ENCODE measurements around the gene TAB2. TPM values are rescaled to one million over a fixed set of nuclear protein-coding genes. Genes with fewer than 3 reads are reported as not detected.

Gene TAB2
- total and polyA plus RNA-seq, 9 of the 15 experiments (the other 6 are each of a cell fraction or from before 2014, with no cell fraction given), result 9.1 to 38.3 (median 18.6) TPM

DNA sequence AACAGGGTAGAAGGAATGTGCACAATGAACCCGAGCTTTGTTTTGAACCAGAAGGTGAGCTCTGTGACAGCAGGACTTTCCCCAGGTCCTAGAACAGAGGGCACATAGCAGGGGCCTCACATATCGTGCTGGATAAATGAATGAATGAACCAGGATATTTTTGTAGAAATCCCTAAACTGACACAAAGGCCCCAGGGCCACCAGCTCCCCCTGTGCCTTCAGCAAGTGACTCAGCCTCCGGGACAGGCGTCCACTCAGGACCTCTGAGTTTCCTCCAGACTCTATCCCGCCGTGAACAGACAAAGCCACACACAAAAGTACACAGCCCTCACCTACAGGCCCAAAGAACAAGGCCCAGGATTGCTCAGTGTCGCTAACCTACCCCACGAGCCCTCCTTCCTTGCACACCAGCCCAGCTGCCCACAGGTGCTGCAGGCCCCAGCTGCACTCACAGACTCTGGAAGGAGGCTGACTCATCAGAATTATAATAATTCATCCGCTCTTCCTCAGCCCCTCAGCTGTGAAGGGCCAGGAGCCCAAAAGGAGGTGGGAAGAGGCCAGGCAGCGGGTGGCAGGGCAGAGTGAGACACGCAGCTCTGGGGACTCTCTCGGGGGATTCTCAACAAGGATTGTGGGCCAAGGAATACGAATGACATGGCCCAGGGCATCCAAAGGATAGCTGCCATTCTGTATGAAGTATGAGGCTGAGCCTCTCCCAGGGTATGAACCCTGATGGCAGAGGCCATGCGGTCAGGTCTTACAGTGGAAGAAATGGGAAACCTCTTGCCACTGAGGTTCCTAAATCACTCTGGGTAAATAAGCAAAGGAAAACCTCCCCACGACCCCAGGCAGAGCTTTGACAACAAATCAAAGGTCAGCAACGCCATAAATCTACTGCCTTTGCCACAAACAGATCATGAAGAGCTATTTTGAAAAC lies 123.5 kb downstream of the TAB2 start:
- in situ Hi-C loops (cut with MboI), result loop anchor here (25.0 kb wide), 1 partner anchor 879 kb away; no protein-coding TSS in a partner anchor
- no peak for FAIRE-seq
- peak; percentile 88 for TF ChIP-seq ZNF316 (IDR thresholded peaks at IDR 0.05)
- TF ChIP-seq MAFG (tag; conservative IDR thresholded peaks at IDR 0.05), result peak; percentile 74
- no peak for TF ChIP-seq GATA2 (CRISPR knock-in tag; IDR thresholded peaks at IDR 0.05)
- peak; percentile 6 for TF ChIP-seq MEIS2 (IDR thresholded peaks at IDR 0.05; ENCODE audit: partially characterized antibody)
- TF ChIP-seq, protein P1, sequence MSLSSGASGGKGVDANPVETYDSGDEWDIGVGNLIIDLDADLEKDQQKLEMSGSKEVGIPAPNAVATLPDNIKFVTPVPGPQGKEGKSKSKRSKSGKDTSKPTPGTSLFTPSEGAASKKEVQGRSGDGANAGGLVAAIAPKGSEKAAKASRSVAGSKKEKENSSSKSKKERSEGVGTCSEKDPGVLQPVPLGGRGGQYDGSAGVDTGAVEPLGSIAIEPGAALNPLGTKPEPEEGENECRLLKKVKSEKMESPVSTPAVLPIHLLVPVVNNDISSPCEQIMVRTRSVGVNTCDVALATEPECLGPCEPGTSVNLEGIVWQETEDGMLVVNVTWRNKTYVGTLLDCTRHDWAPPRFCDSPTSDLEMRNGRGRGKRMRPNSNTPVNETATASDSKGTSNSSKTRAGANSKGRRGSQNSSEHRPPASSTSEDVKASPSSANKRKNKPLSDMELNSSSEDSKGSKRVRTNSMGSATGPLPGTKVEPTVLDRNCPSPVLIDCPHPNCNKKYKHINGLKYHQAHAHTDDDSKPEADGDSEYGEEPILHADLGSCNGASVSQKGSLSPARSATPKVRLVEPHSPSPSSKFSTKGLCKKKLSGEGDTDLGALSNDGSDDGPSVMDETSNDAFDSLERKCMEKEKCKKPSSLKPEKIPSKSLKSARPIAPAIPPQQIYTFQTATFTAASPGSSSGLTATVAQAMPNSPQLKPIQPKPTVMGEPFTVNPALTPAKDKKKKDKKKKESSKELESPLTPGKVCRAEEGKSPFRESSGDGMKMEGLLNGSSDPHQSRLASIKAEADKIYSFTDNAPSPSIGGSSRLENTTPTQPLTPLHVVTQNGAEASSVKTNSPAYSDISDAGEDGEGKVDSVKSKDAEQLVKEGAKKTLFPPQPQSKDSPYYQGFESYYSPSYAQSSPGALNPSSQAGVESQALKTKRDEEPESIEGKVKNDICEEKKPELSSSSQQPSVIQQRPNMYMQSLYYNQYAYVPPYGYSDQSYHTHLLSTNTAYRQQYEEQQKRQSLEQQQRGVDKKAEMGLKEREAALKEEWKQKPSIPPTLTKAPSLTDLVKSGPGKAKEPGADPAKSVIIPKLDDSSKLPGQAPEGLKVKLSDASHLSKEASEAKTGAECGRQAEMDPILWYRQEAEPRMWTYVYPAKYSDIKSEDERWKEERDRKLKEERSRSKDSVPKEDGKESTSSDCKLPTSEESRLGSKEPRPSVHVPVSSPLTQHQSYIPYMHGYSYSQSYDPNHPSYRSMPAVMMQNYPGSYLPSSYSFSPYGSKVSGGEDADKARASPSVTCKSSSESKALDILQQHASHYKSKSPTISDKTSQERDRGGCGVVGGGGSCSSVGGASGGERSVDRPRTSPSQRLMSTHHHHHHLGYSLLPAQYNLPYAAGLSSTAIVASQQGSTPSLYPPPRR (CRISPR knock-in tag; IDR thresholded peaks at IDR 0.05; ENCODE audit: borderline replicate concordance), result no peak
- no peak for TF ChIP-seq FOS (IDR thresholded peaks at IDR 0.05; ENCODE audit: extremely low read depth, insufficient read length)
- no peak for TF ChIP-seq E2F3 (CRISPR knock-in tag; IDR thresholded peaks at IDR 0.05)
- TF ChIP-seq, protein P2, sequence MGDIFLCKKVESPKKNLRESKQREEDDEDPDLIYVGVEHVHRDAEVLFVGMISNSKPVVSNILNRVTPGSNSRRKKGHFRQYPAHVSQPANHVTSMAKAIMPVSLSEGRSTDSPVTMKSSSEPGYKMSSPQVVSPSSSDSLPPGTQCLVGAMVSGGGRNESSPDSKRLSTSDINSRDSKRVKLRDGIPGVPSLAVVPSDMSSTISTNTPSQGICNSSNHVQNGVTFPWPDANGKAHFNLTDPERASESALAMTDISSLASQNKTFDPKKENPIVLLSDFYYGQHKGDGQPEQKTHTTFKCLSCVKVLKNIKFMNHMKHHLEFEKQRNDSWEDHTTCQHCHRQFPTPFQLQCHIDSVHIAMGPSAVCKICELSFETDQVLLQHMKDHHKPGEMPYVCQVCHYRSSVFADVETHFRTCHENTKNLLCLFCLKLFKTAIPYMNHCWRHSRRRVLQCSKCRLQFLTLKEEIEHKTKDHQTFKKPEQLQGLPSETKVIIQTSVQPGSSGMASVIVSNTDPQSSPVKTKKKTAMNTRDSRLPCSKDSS (IDR thresholded peaks at IDR 0.05; ENCODE audit: low read depth, partially characterized antibody), result no peak
- TF ChIP-seq NCOA6 (IDR thresholded peaks at IDR 0.05), result no peak
- TF ChIP-seq MAFK (IDR thresholded peaks at IDR 0.05; ENCODE audit: low read length), result peak; percentile 27; the same call in 1 of the 2 replicates
- TF ChIP-seq, protein P3, sequence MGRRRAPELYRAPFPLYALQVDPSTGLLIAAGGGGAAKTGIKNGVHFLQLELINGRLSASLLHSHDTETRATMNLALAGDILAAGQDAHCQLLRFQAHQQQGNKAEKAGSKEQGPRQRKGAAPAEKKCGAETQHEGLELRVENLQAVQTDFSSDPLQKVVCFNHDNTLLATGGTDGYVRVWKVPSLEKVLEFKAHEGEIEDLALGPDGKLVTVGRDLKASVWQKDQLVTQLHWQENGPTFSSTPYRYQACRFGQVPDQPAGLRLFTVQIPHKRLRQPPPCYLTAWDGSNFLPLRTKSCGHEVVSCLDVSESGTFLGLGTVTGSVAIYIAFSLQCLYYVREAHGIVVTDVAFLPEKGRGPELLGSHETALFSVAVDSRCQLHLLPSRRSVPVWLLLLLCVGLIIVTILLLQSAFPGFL (CRISPR knock-in tag; IDR thresholded peaks at IDR 0.05), result no peak
- TF ChIP-seq C11orf30 (IDR thresholded peaks at IDR 0.05; ENCODE audit: low read depth), result peak; percentile 85
- no peak for TF ChIP-seq XRCC5 (IDR thresholded peaks at IDR 0.05; ENCODE audit: low read depth, low read length)
- no peak for TF ChIP-seq ZNF444 (CRISPR knock-in tag; IDR thresholded peaks at IDR 0.05)
- TF ChIP-seq SETDB1 (IDR thresholded peaks at IDR 0.05; ENCODE audit: low read length), result no peak

More for the DNA sequence above, 123.5 kb downstream of the TAB2 start:
- ChIA-PET CTCF (ENCODE audit: low intra/inter-chr PET ratio) (no interaction called here), POLR2A (interaction anchor here (0.6 to 1.5 kb wide), 3 partner anchors 9 to 473 kb away, joined by 3 to 4 read pairs (median 3); no protein-coding TSS in a partner anchor)
- ATAC-seq, result peak; percentile 42
- Histone ChIP-seq H3K79me2 (ENCODE audit: control insufficient read depth, insufficient read depth, low read length) (no peaks in the 10 kb centered on the region), H3K36me3 (ENCODE audit: control insufficient read depth, insufficient read depth, low read length) (no peaks in the 10 kb centered on the region), H3K9ac (ENCODE audit: insufficient read depth in 1 of 2, low read depth in 2 of 2, low read length in 2 of 2) (no peak overlapping the region), H3K27me3 (ENCODE audit: control insufficient read depth in 2 of 2, insufficient read depth in 2 of 2, low read length in 2 of 2) (peaks cover 22 to 67% of the 10 kb centered on the region in 2 experiments), H3K4me3 (no peak overlapping the region), H3K4me1 (replicated peaks in 1 of 2; ENCODE audit: control insufficient read depth in 2 of 2, insufficient read depth in 2 of 2, low read length in 2 of 2) (no peaks in the 10 kb centered on the region), H4K20me1 (replicated peaks; ENCODE audit: control insufficient read depth, insufficient read depth, low read length) (no peaks in the 10 kb centered on the region), H3K9me1 (ENCODE audit: control insufficient read depth, insufficient read depth, low read length) (no peaks in the 10 kb centered on the region), H3K27ac (ENCODE audit: extremely low read depth, low read depth, low read length) (no peak overlapping the region), H3K4me2 (ENCODE audit: insufficient read depth, low read length) (no peak overlapping the region), H3K9me3 (replicated peaks; ENCODE audit: control insufficient read depth, insufficient read depth, low read depth, low read length) (peaks cover 3% of the 10 kb centered on the region; the same call in 1 of the 2 replicates), H2AFZ (ENCODE audit: low read depth, low read length) (no peak overlapping the region)
- DNase-seq (ENCODE audit: extremely low read depth in 1 of 4, low spot score in 3 of 4), result no peak
- intact Hi-C loops (cut with micrococcal nuclease), result no loop called here
- 4% methylated on average over 16 of the region's 16 CpGs for WGBS (ENCODE audit: insufficient coverage, low coverage, missing lambda C conversion rate)
- BruUV-seq (replicated peaks), result no TSS peak
